ENCODE data around the gene HSPB8.

The HSPB8 gene

GRCh38 chr12:119236372-119236771 is 57.6 kb downstream of the HSPB8 start:
- Mint-ChIP-seq H3K27me3 (ENCODE audit: low read depth) (no peaks in the 10 kb centered on the region), H3K4me1 (ENCODE audit: low read depth) (no peaks in the 10 kb centered on the region), H3K36me3 (ENCODE audit: low read depth) (no peaks in the 10 kb centered on the region), H3K27ac (no peak overlapping the region), H3K9me3 (no peaks in the 10 kb centered on the region), H3K4me3 (no peak overlapping the region)
- DNase-seq (ENCODE audit: low spot score) = no peak

- DNase-seq (ENCODE audit: low spot score) = no peak
- Mint-ChIP-seq H3K36me3 (ENCODE audit: low read depth) (no peaks in the 10 kb centered on the region), H3K4me1 (ENCODE audit: low read depth) (no peaks in the 10 kb centered on the region), H3K27me3 (ENCODE audit: low read depth) (no peaks in the 10 kb centered on the region), H3K4me3 (no peak overlapping the region), H3K27ac (no peak overlapping the region), H3K9me3 (no peaks in the 10 kb centered on the region)
Observed at GRCh38 chr12:119239040-119239439, 60.3 kb downstream of the HSPB8 start.

GRCh38 chr12:119241049-119241448 is 62.3 kb downstream of the HSPB8 start:
- no peaks in the 10 kb centered on the region for H3K4me1 Mint-ChIP-seq (ENCODE audit: low read depth)
- no peak overlapping the region for H3K4me3 Mint-ChIP-seq
- H3K27ac Mint-ChIP-seq = no peak overlapping the region
- H3K9me3 Mint-ChIP-seq = no peaks in the 10 kb centered on the region
- DNase-seq (ENCODE audit: low spot score) = no peak
- H3K27me3 Mint-ChIP-seq (ENCODE audit: low read depth) = no peaks in the 10 kb centered on the region
- H3K36me3 Mint-ChIP-seq (ENCODE audit: low read depth) = no peaks in the 10 kb centered on the region

- H3K9me3 Mint-ChIP-seq = no peaks in the 10 kb centered on the region
- no peaks in the 10 kb centered on the region for H3K36me3 Mint-ChIP-seq (ENCODE audit: low read depth)
- no peaks in the 10 kb centered on the region for H3K27me3 Mint-ChIP-seq (ENCODE audit: low read depth)
- H3K27ac Mint-ChIP-seq = no peak overlapping the region
- H3K4me1 Mint-ChIP-seq (ENCODE audit: low read depth) = no peaks in the 10 kb centered on the region
- H3K4me3 Mint-ChIP-seq = no peak overlapping the region
- no peak for DNase-seq (ENCODE audit: low spot score)
Observed at GRCh38 chr12:119241580-119242169, 62.9 kb downstream of the HSPB8 start.
